Measurements from ENCODE around the gene LAT. TPM values are rescaled to one million over a fixed set of nuclear protein-coding genes. Genes with fewer than 3 reads are reported as not detected.

LAT gene
- total and polyA plus RNA-seq, 2 of the 4 experiments (the other 2 are of a cell fraction) = 0.18 to 7.4 TPM

GRCh38 chr16:29030086-29030840 is 45.4 kb downstream of the LAT start:
- Histone ChIP-seq H3K9me1 (ENCODE audit: insufficient read depth, low read length) (peaks cover 3% of the 10 kb centered on the region; the same call in 1 of the 2 replicates), H4K91ac (ENCODE audit: insufficient read depth, low read depth, low read length) (no peak overlapping the region), H2AK5ac (ENCODE audit: low read depth, low read length) (peak overlapping the region; percentile 58; the same call in 1 of the 2 replicates), H3K27me3 (ENCODE audit: control insufficient read depth, insufficient read depth, low read length) (no peaks in the 10 kb centered on the region), H2BK15ac (ENCODE audit: low read depth, low read length) (peak overlapping the region; percentile 62; the same call in 1 of the 3 replicates), H3K9ac (ENCODE audit: low read depth, low read length) (no peak overlapping the region), H3K36me3 (ENCODE audit: control insufficient read depth, insufficient read depth, low read length) (no peaks in the 10 kb centered on the region), H3K4me2 (ENCODE audit: low read depth, low read length) (no peak overlapping the region), H3K23ac (ENCODE audit: low read depth, low read length) (no peak overlapping the region), H3K9me3 (ENCODE audit: control insufficient read depth, insufficient read depth, low read length) (no peaks in the 10 kb centered on the region), H2BK5ac (ENCODE audit: low read depth, low read length, poor library complexity, severe bottlenecking) (no peak overlapping the region), H2AFZ (replicated peaks; ENCODE audit: low read length, poor library complexity) (no peak overlapping the region), H3K4me3 (ENCODE audit: insufficient read depth, low read depth, low read length) (no peak overlapping the region), H3K27ac (ENCODE audit: insufficient read depth, low read length) (no peak overlapping the region), H3K18ac (ENCODE audit: low read depth, low read length) (no peak overlapping the region), H2AK9ac (replicated peaks; ENCODE audit: low read depth, low read length, poor library complexity) (no peak overlapping the region), H4K8ac (ENCODE audit: low read depth in 2 of 2, low read length in 2 of 2) (no peak overlapping the region; a peak in 1 of 4 replicates), H3K4ac (ENCODE audit: low read depth, low read length) (no peak overlapping the region), H3K79me1 (ENCODE audit: low read depth in 1 of 2, low read length in 2 of 2) (no peaks in the 10 kb centered on the region), H2BK120ac (ENCODE audit: low read depth, low read length) (0 out of 2 replicates have a peak overlapping the region, but pooled peaks have one; percentile 1), H4K20me1 (ENCODE audit: insufficient read depth, low read length) (no peaks in the 10 kb centered on the region), H4K5ac (ENCODE audit: low read depth, low read length) (no peak overlapping the region), H3K56ac (ENCODE audit: extremely low read depth, insufficient read depth, low read length) (no peak overlapping the region), H3K4me1 (ENCODE audit: control insufficient read depth, insufficient read depth, low read length) (peaks cover 10% of the 10 kb centered on the region), H3K14ac (replicated peaks; ENCODE audit: low read depth, low read length) (no peak overlapping the region), H2BK20ac (ENCODE audit: low read depth, low read length) (peak overlapping the region; percentile 3; the same call in 1 of the 2 replicates)
- in situ Hi-C loops (cut with MboI; ENCODE audit: low sequenced_read_pairs) = no loop called here
- POLR2A ChIA-PET (ENCODE audit: unreplicated experiment) = no interaction called here
- ATAC-seq (ENCODE audit: low read depth) (no peak), DNase-seq (no peak)
- BruUV-seq (replicated peaks) = no TSS peak
- dilution Hi-C loops (cut with HindIII; ENCODE audit: low sequenced_read_pairs, unreplicated experiment) = no loop called here
- TF ChIP-seq RCOR1 (IDR thresholded peaks at IDR 0.05; ENCODE audit: insufficient replicate concordance, low read length) = no peak
- CTCF ChIA-PET = interaction anchor here (1.5 kb wide), 1 partner anchor 10 kb away, joined by 4 read pairs; no protein-coding TSS in a partner anchor
- intact Hi-C loops (cut with micrococcal nuclease) = no loop called here
- WGBS, 2 experiments (ENCODE audit: extremely low coverage in 2 of 2, insufficient read length in 1 of 2) = no CpG with 5 or more reads among the region's 8 CpGs

Other genes starting within 250 kb of the LAT start
- gene NPIPB9, start 233.3 kb upstream of the LAT start, total RNA-seq (2012; rRNA removed) = 0.56 TPM in 1 of 2 replicates, not detected in the other
- 0.11 and 0.15 TPM in 2 replicates for gene NPIPB9, start 233.3 kb upstream of the LAT start, polyA plus RNA-seq (2012; rRNA removed)
- 10.3 and 12.9 TPM in 2 replicates for gene ATXN2L, start 162.1 kb upstream of the LAT start, total RNA-seq (2012; rRNA removed)
- 50.2 and 58.8 TPM in 2 replicates for gene ATXN2L, start 162.1 kb upstream of the LAT start, polyA plus RNA-seq (2012; rRNA removed)
- gene TUFM, start 138.7 kb upstream of the LAT start, total RNA-seq (2012; rRNA removed) = 80.3 and 88.0 TPM in 2 replicates
- 126 and 131 TPM in 2 replicates for gene TUFM, start 138.7 kb upstream of the LAT start, polyA plus RNA-seq (2012; rRNA removed)
- 3.9 and 4.7 TPM in 2 replicates for gene SH2B1, start 121.2 kb upstream of the LAT start, total RNA-seq (2012; rRNA removed)
- 38.6 and 39.9 TPM in 2 replicates for gene SH2B1, start 121.2 kb upstream of the LAT start, polyA plus RNA-seq (2012; rRNA removed)
- under 0.01 TPM in 1 of 2 replicates, not detected in the other for gene ATP2A1, start 106.6 kb upstream of the LAT start, total RNA-seq (2012; rRNA removed)
- 0.56 and 0.63 TPM in 2 replicates for gene ATP2A1, start 106.6 kb upstream of the LAT start, polyA plus RNA-seq (2012; rRNA removed)
- gene RABEP2, start 59.8 kb upstream of the LAT start, total RNA-seq (2012; rRNA removed) = 12.2 and 14.4 TPM in 2 replicates
- 20.0 and 21.9 TPM in 2 replicates for gene RABEP2, start 59.8 kb upstream of the LAT start, polyA plus RNA-seq (2012; rRNA removed)
- not detected in 2 replicates for gene CD19, start 53.1 kb upstream of the LAT start, total RNA-seq (2012; rRNA removed)
- not detected in 2 replicates for gene CD19, start 53.1 kb upstream of the LAT start, polyA plus RNA-seq (2012; rRNA removed)
- 8.1 and 10.0 TPM in 2 replicates for gene NFATC2IP, start 34.1 kb upstream of the LAT start, total RNA-seq (2012; rRNA removed)
- 24.5 and 29.1 TPM in 2 replicates for gene NFATC2IP, start 34.1 kb upstream of the LAT start, polyA plus RNA-seq (2012; rRNA removed)
- gene SPNS1, start 10.3 kb upstream of the LAT start, total RNA-seq (2012; rRNA removed) = 4.7 and 6.9 TPM in 2 replicates
- 37.3 and 39.9 TPM in 2 replicates for gene SPNS1, start 10.3 kb upstream of the LAT start, polyA plus RNA-seq (2012; rRNA removed)